CD4-positive, alpha-beta T cell treated with Interleukin-15 for 4 hours (primary cell): ENCODE data around the gene GULP1.
"Not testable (repeated sequence)": the region's sequence is repeated elsewhere in the genome, so short reads cannot be mapped to it uniquely, and the experiment has no call there.

Source experiments
- DNase-seq: peaks from one replicate; pipeline ENCODE4 v3.0.0-alpha.2; 2020; ENCODE audit warnings: low spot score

Gene GULP1

GRCh38 chr2:188416367-188416766 lies 124.7 kb downstream of the GULP1 start:
- no peak for DNase-seq

- DNase-seq = no peak
Observed at GRCh38 chr2:188422726-188423125, 131.1 kb downstream of the GULP1 start.

- no peak for DNase-seq
Observed at GRCh38 chr2:188425266-188425665, 133.6 kb downstream of the GULP1 start.

GRCh38 chr2:188426121-188426520 lies 134.4 kb downstream of the GULP1 start:
- DNase-seq = no peak

GRCh38 chr2:188430705-188431104 lies 139.0 kb downstream of the GULP1 start:
- no peak for DNase-seq

- no peak for DNase-seq
Observed at GRCh38 chr2:188434018-188434417, 142.3 kb downstream of the GULP1 start.

- no peak for DNase-seq
Observed at GRCh38 chr2:188435115-188435514, 143.4 kb downstream of the GULP1 start.

GRCh38 chr2:188437537-188437936 lies 145.9 kb downstream of the GULP1 start:
- no peak for DNase-seq

GRCh38 chr2:188439986-188440385 lies 148.3 kb downstream of the GULP1 start:
- DNase-seq = no peak

- no peak for DNase-seq
Observed at GRCh38 chr2:188440849-188441248, 149.2 kb downstream of the GULP1 start.

GRCh38 chr2:188441288-188441947 lies 149.7 kb downstream of the GULP1 start:
- no peak for DNase-seq

- DNase-seq = no peak
Observed at GRCh38 chr2:188443207-188443606, 151.5 kb downstream of the GULP1 start.

- no peak for DNase-seq
Observed at GRCh38 chr2:188444106-188444835, 152.6 kb downstream of the GULP1 start.

- DNase-seq = no peak
Observed at GRCh38 chr2:188449561-188449960, 157.9 kb downstream of the GULP1 start.

GRCh38 chr2:188449971-188450370 lies 158.3 kb downstream of the GULP1 start:
- DNase-seq = no peak

GRCh38 chr2:188450732-188451483 lies 159.2 kb downstream of the GULP1 start:
- DNase-seq = no peak

- DNase-seq = no peak
Observed at GRCh38 chr2:188452084-188452483, 160.4 kb downstream of the GULP1 start.

GRCh38 chr2:188456114-188456909 lies 164.6 kb downstream of the GULP1 start:
- DNase-seq = no peak

- DNase-seq = no peak
Observed at GRCh38 chr2:188459061-188459460, 167.4 kb downstream of the GULP1 start.

GRCh38 chr2:188466078-188466477 lies 174.4 kb downstream of the GULP1 start:
- not testable (repeated sequence) for DNase-seq

- no peak for DNase-seq
Observed at GRCh38 chr2:188466761-188467160, 175.1 kb downstream of the GULP1 start.

GRCh38 chr2:188471166-188471565 lies 179.5 kb downstream of the GULP1 start:
- DNase-seq = no peak
